Esophagus squamous epithelium (tissue), 5 donors: ENCODE data around the gene HRK. TPM values are rescaled to one million over a fixed set of nuclear protein-coding genes. Genes with fewer than 3 reads are reported as not detected.

Experiments
- DNase-seq: peaks from one replicate; lab custom pipeline; 2025; lab: John Stamatoyannopoulos, UW
- H3K27ac ChIP-seq, 4 donors: fragments of 200-600 bp; sonication (generic); one replicate each; pipeline ENCODE4 v1.5.1; 2016 to 2019; ENCODE audit warnings: mild to moderate bottlenecking in 1 of 4
- H3K27me3 ChIP-seq, 4 donors: fragments of 200-600 bp; sonication (generic); 1 replicate in 3 of 4; 2 replicates in 1 of 4; pipeline versions ENCODE4 v1.5.1 to v1.6.0; 2017 to 2021; ENCODE audit warnings: antibody characterized with exemption in 1 of 4
- H3K36me3 ChIP-seq, 3 donors: fragments of 200-600 bp; sonication (generic); one replicate each; pipeline ENCODE4 v1.5.1; 2016 to 2019
- H3K4me1 ChIP-seq, 3 donors: fragments of 200-600 bp; sonication (generic); one replicate each; pipeline ENCODE4 v1.5.1; 2017 to 2019
- H3K4me3 ChIP-seq, 4 donors: fragments of 200-600 bp; sonication (generic); 1 replicate in 3 of 4; 2 replicates in 1 of 4; pipeline ENCODE4 v1.5.1; 2016 to 2019; ENCODE audit warnings: mild to moderate bottlenecking in 2 of 4, moderate library complexity in 1 of 4
- H3K9me3 ChIP-seq, 3 donors: fragments of 200-600 bp; sonication (generic); one replicate each; pipeline ENCODE4 v1.5.1; 2016 to 2019
- CTCF ChIP-seq, 6 experiments: fragments of 450-650 bp in 4 of 6; fragments of 200-600 bp in 2 of 6; sonication (generic) in 2 of 6; IDR thresholded peaks; one replicate each; pipeline ENCODE4 v1.5.1; 2016 to 2019; ENCODE audit warnings: antibody characterized with exemption in 6 of 6, mild to moderate bottlenecking in 4 of 6, moderate library complexity in 4 of 6
- POLR2A ChIP-seq, 4 donors: fragments of 450-650 bp; IDR thresholded peaks; one replicate each; pipeline ENCODE4 v1.6.1; 2017; ENCODE audit warnings: antibody characterized with exemption in 4 of 4, mild to moderate bottlenecking in 4 of 4, moderate library complexity in 3 of 4
- WGBS, 2 donors: methylation state at CpG; one replicate each; pipeline ENCODE4 v1.1.5; 2018; 5-methylcytosine and 5-hydroxymethylcytosine counted together
- intact Hi-C: fragments of 100-400 bp; cut with DNase I; formaldehyde crosslinking; loops from one replicate; pipeline ENCODE4 v1.15.0; 2022
- total RNA-seq, 4 donors: library from RNA; depleted of rRNA; stranded (reverse); fragments of >200 nt; gene quantifications; one replicate each; pipeline ENCODE4 v1.1.0, GENCODE V29; 2016
- donor health status: DM: yes; HTN: yes; CAD: no.

HRK gene
- total RNA-seq, 4 donors from 2014 or later = 0.19 to 1.00 (median 0.25) TPM

GRCh38 chr12:116901612-116902011, 20.4 kb upstream of the HRK start:
- Histone ChIP-seq H3K36me3 (no peaks in the 10 kb centered on the region), H3K4me1 (no peaks in the 10 kb centered on the region), H3K9me3 (no peaks in the 10 kb centered on the region), H3K4me3 (no peak overlapping the region), H3K27ac (no peak overlapping the region), H3K27me3 (peaks cover 0 to 60% (median 3%) of the 10 kb centered on the region in 4 donors)
- intact Hi-C loops = no loop called here
- WGBS, 2 donors = 64 to 79% methylated on average over 2 of the region's 2 CpGs
- DNase-seq = no peak
- no peak for TF ChIP-seq POLR2A (IDR thresholded peaks at IDR 0.05)
- TF ChIP-seq CTCF (IDR thresholded peaks at IDR 0.05) = no peak

GRCh38 chr12:116898669-116899068, 17.4 kb upstream of the HRK start:
- Histone ChIP-seq H3K9me3 (no peaks in the 10 kb centered on the region), H3K27ac (no peak overlapping the region), H3K4me3 (no peak overlapping the region), H3K27me3 (peaks cover 0 to 65% (median 3%) of the 10 kb centered on the region in 4 donors), H3K36me3 (no peaks in the 10 kb centered on the region), H3K4me1 (no peaks in the 10 kb centered on the region)
- 61 to 100% methylated on average over 1 to 3 of the region's 3 CpGs for WGBS, 2 donors
- no peak for DNase-seq
- TF ChIP-seq POLR2A (IDR thresholded peaks at IDR 0.05) (no peak), CTCF (IDR thresholded peaks at IDR 0.05) (no peak)
- intact Hi-C loops = no loop called here

- Histone ChIP-seq H3K36me3 (no peaks in the 10 kb centered on the region), H3K4me1 (no peaks in the 10 kb centered on the region), H3K4me3 (no peak overlapping the region), H3K27ac (no peak overlapping the region), H3K9me3 (no peaks in the 10 kb centered on the region), H3K27me3 (peaks cover 0 to 62% (median 3%) of the 10 kb centered on the region in 4 donors)
- 58 to 75% methylated on average over 4 of the region's 4 CpGs for WGBS, 2 donors
- TF ChIP-seq CTCF (IDR thresholded peaks at IDR 0.05) = no peak
- TF ChIP-seq POLR2A (IDR thresholded peaks at IDR 0.05) = no peak
- intact Hi-C loops = no loop called here
- DNase-seq = no peak
Measured at GRCh38 chr12:116897476-116897875, 16.2 kb upstream of the HRK start.

GRCh38 chr12:116896411-116896924, 15.2 kb upstream of the HRK start:
- Histone ChIP-seq H3K36me3 (no peaks in the 10 kb centered on the region), H3K9me3 (no peaks in the 10 kb centered on the region), H3K4me1 (no peaks in the 10 kb centered on the region), H3K27me3 (peaks cover 0 to 56% (median 3%) of the 10 kb centered on the region in 4 donors), H3K4me3 (no peak overlapping the region), H3K27ac (no peak overlapping the region)
- DNase-seq = no peak
- intact Hi-C loops = no loop called here
- WGBS, 2 donors = 47 to 75% methylated on average over 4 to 7 of the region's 7 CpGs
- no peak for TF ChIP-seq CTCF (IDR thresholded peaks at IDR 0.05)
- no peak for TF ChIP-seq POLR2A (IDR thresholded peaks at IDR 0.05)

- H3K36me3 ChIP-seq = no peaks in the 10 kb centered on the region
- H3K9me3 ChIP-seq = peaks cover 0 to 5% (median 0%) of the 10 kb centered on the region in 3 donors
- intact Hi-C loops = no loop called here
- H3K4me1 ChIP-seq = no peaks in the 10 kb centered on the region
- H3K4me3 ChIP-seq = no peak overlapping the region
- H3K27me3 ChIP-seq = peaks cover 0 to 53% (median 3%) of the 10 kb centered on the region in 4 donors
- DNase-seq = no peak
- WGBS, 2 donors = 72 to 73% methylated on average over 3 of the region's 3 CpGs
- TF ChIP-seq CTCF (IDR thresholded peaks at IDR 0.05) (no peak), POLR2A (IDR thresholded peaks at IDR 0.05) (no peak)
- no peak overlapping the region for H3K27ac ChIP-seq
Measured at GRCh38 chr12:116894913-116895312, 13.7 kb upstream of the HRK start.
